HEK293 (cell line): ENCODE measurements around the gene DDX54.

Experiments used
- BCL11B ChIP-seq: fragments of 450-650 bp; formaldehyde crosslinking; IDR thresholded peaks from 2 replicates; pipeline ENCODE4 v1.5.1; 2016; ENCODE audit warnings: low read depth, missing biosample characterization, missing genetic modification characterization
- EGR2 ChIP-seq: fragments of 450-650 bp; formaldehyde crosslinking; IDR thresholded peaks from 2 replicates; pipeline ENCODE4 v1.5.1; 2016; ENCODE audit warnings: low read depth, missing biosample characterization, missing genetic modification characterization
- GLIS2 ChIP-seq: fragments of 450-650 bp; formaldehyde crosslinking; IDR thresholded peaks from 2 replicates; pipeline ENCODE4 v1.5.1; 2016; ENCODE audit warnings: missing biosample characterization, missing genetic modification characterization
- OVOL3 ChIP-seq: fragments of 450-650 bp; formaldehyde crosslinking; IDR thresholded peaks from 2 replicates; pipeline ENCODE4 v1.5.1; 2016; ENCODE audit warnings: missing biosample characterization, missing genetic modification characterization
- RBAK ChIP-seq: fragments of 450-650 bp; formaldehyde crosslinking; IDR thresholded peaks from 2 replicates; pipeline ENCODE4 v1.5.1; 2016; ENCODE audit warnings: missing biosample characterization, missing genetic modification characterization
- REPIN1 ChIP-seq: fragments of 450-650 bp; formaldehyde crosslinking; IDR thresholded peaks from 2 replicates; pipeline ENCODE4 v1.5.1; 2017; ENCODE audit warnings: missing biosample characterization, missing genetic modification characterization, low read depth
- SP3 ChIP-seq: fragments of 450-650 bp; formaldehyde crosslinking; IDR thresholded peaks from 2 replicates; pipeline ENCODE4 v1.5.1; 2016; ENCODE audit warnings: missing biosample characterization, missing genetic modification characterization
- ZBTB20 ChIP-seq: fragments of 450-650 bp; formaldehyde crosslinking; IDR thresholded peaks from 2 replicates; pipeline ENCODE4 v1.5.1; 2016; ENCODE audit warnings: missing biosample characterization, missing genetic modification characterization
- ZBTB21 ChIP-seq: fragments of 450-650 bp; formaldehyde crosslinking; IDR thresholded peaks from 2 replicates; pipeline ENCODE4 v1.5.1; 2017; ENCODE audit warnings: missing biosample characterization, missing genetic modification characterization
- ZNF10 ChIP-seq: fragments of 450-650 bp; formaldehyde crosslinking; IDR thresholded peaks from 2 replicates; pipeline ENCODE4 v1.5.1; 2017; ENCODE audit warnings: missing biosample characterization, missing genetic modification characterization
- ZNF146 ChIP-seq: fragments of 450-650 bp; formaldehyde crosslinking; IDR thresholded peaks from 2 replicates; pipeline ENCODE4 v1.5.1; 2016; ENCODE audit warnings: missing biosample characterization, missing genetic modification characterization
- ZNF214 ChIP-seq: fragments of 450-650 bp; formaldehyde crosslinking; IDR thresholded peaks from 2 replicates; pipeline ENCODE4 v1.5.1; 2017; ENCODE audit warnings: missing biosample characterization, mild to moderate bottlenecking, missing genetic modification characterization, borderline replicate concordance
- ZNF266 ChIP-seq: fragments of 450-650 bp; formaldehyde crosslinking; IDR thresholded peaks from 2 replicates; pipeline ENCODE4 v1.5.1; 2016; ENCODE audit warnings: missing biosample characterization, missing genetic modification characterization, low read depth
- ZNF274 ChIP-seq, 2 experiments: fragments of 200-500 bp in 1 of 2; fragments of 450-650 bp in 1 of 2; sonication (Bioruptor generic) in 1 of 2; formaldehyde crosslinking in 1 of 2; IDR thresholded peaks; 2 replicates each; pipeline versions ENCODE4 v1.5.1 to v1.6.1; 2014 to 2016; ENCODE audit warnings: borderline replicate concordance in 1 of 2, inconsistent platforms in 1 of 2, low read length in 1 of 2, missing biosample characterization in 1 of 2, missing genetic modification characterization in 1 of 2
- ZNF324 ChIP-seq: fragments of 450-650 bp; formaldehyde crosslinking; IDR thresholded peaks from 2 replicates; pipeline ENCODE4 v1.5.1; 2016; ENCODE audit warnings: missing biosample characterization, missing genetic modification characterization
- ZNF341 ChIP-seq: fragments of 450-650 bp; formaldehyde crosslinking; IDR thresholded peaks from 2 replicates; pipeline ENCODE4; 2016; ENCODE audit warnings: low read depth, missing biosample characterization, missing genetic modification characterization
- ZNF529 ChIP-seq: fragments of 450-650 bp; formaldehyde crosslinking; IDR thresholded peaks from 2 replicates; pipeline ENCODE4 v1.5.1; 2017; ENCODE audit warnings: missing genetic modification characterization, missing biosample characterization; ENCODE audit not compliant: insufficient replicate concordance
- ZNF548 ChIP-seq: fragments of 450-650 bp; formaldehyde crosslinking; IDR thresholded peaks from 2 replicates; pipeline ENCODE4 v1.5.1; 2016; ENCODE audit warnings: missing biosample characterization, missing genetic modification characterization
- ZNF560 ChIP-seq: fragments of 450-650 bp; formaldehyde crosslinking; IDR thresholded peaks from 2 replicates; pipeline ENCODE4 v1.5.1; 2017; ENCODE audit warnings: missing biosample characterization, missing genetic modification characterization, borderline replicate concordance
- ZNF585B ChIP-seq: fragments of 450-650 bp; formaldehyde crosslinking; IDR thresholded peaks from 2 replicates; pipeline ENCODE4 v1.5.1; 2016; ENCODE audit warnings: missing biosample characterization, missing genetic modification characterization
- ZNF677 ChIP-seq: fragments of 450-650 bp; IDR thresholded peaks from 2 replicates; pipeline ENCODE4 v1.5.0; 2018; ENCODE audit warnings: missing biosample characterization, mild to moderate bottlenecking, missing genetic modification characterization, moderate library complexity
- ZSCAN23 ChIP-seq: fragments of 450-650 bp; formaldehyde crosslinking; IDR thresholded peaks from 2 replicates; pipeline ENCODE4 v1.5.1; 2016; ENCODE audit warnings: missing biosample characterization, missing genetic modification characterization
- TF ChIP-seq, protein P1 (sequence below): fragments of 450-650 bp; formaldehyde crosslinking; IDR thresholded peaks from 2 replicates; pipeline ENCODE4 v1.5.1; 2016; ENCODE audit warnings: missing biosample characterization, missing genetic modification characterization, borderline replicate concordance
- TF ChIP-seq, protein P2 (sequence below): fragments of 450-650 bp; formaldehyde crosslinking; IDR thresholded peaks from 2 replicates; pipeline ENCODE4 v1.5.1; 2016; ENCODE audit warnings: missing biosample characterization, missing genetic modification characterization
- TF ChIP-seq, protein P3 (sequence below): fragments of 450-650 bp; formaldehyde crosslinking; IDR thresholded peaks from 2 replicates; pipeline ENCODE4; 2016; ENCODE audit warnings: missing biosample characterization, missing genetic modification characterization
- TF ChIP-seq, protein P4 (sequence below): fragments of 450-650 bp; formaldehyde crosslinking; IDR thresholded peaks from 2 replicates; pipeline ENCODE4 v1.5.1; 2017; ENCODE audit warnings: missing biosample characterization, missing genetic modification characterization
- TF ChIP-seq, protein P5 (sequence below): fragments of 450-650 bp; formaldehyde crosslinking; IDR thresholded peaks from 2 replicates; pipeline ENCODE4 v1.5.1; 2017; ENCODE audit warnings: missing biosample characterization, mild to moderate bottlenecking, missing genetic modification characterization, moderate library complexity
- TF ChIP-seq, protein P6 (sequence below): fragments of 450-650 bp; formaldehyde crosslinking; IDR thresholded peaks from 2 replicates; pipeline ENCODE4 v1.5.1; 2016; ENCODE audit warnings: missing biosample characterization, missing genetic modification characterization, borderline replicate concordance

DDX54 gene

DNA sequence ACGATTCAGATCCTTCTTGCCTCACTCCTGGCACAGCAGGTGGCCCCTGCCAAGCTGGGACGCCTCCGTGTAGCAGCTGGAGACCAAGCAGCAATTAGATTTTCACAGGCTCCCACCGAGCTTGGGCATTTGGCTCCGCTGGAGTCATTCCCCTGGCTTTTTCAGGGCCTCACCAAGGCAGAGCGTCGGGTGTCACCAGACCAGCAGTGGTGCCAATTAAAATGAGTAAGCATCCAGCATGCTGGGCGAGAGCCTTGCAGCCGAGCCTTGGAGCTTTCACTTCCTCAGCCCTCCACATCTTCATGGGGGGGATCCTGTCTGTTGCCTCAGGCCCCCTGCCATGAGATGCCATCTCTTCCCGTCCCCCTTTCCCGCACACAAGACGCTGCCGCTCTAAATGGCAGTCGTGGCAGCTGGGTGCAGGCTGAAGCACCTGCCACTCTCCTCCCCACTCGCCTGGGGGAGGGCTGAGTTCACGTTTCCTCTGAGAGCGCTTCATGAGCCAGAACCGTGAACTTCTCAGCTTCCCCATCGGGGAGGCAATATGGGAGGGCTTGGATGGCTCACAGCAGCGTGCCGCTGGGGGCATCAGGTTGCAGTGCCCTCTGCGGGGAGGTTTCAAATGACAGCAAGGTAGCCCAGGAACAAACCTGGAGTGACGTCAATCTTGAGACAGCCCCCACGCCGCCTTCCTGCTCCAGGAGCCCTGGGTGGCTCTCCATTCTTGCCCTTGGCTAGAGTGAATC lies 47.7 kb upstream of the DDX54 start (continued):
- TF ChIP-seq, protein P1, sequence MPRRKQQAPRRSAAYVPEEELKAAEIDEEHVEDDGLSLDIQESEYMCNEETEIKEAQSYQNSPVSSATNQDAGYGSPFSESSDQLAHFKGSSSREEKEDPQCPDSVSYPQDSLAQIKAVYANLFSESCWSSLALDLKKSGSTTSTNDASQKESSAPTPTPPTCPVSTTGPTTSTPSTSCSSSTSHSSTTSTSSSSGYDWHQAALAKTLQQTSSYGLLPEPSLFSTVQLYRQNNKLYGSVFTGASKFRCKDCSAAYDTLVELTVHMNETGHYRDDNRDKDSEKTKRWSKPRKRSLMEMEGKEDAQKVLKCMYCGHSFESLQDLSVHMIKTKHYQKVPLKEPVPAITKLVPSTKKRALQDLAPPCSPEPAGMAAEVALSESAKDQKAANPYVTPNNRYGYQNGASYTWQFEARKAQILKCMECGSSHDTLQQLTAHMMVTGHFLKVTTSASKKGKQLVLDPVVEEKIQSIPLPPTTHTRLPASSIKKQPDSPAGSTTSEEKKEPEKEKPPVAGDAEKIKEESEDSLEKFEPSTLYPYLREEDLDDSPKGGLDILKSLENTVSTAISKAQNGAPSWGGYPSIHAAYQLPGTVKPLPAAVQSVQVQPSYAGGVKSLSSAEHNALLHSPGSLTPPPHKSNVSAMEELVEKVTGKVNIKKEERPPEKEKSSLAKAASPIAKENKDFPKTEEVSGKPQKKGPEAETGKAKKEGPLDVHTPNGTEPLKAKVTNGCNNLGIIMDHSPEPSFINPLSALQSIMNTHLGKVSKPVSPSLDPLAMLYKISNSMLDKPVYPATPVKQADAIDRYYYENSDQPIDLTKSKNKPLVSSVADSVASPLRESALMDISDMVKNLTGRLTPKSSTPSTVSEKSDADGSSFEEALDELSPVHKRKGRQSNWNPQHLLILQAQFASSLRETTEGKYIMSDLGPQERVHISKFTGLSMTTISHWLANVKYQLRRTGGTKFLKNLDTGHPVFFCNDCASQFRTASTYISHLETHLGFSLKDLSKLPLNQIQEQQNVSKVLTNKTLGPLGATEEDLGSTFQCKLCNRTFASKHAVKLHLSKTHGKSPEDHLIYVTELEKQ: peak; percentile 4; the same call in 1 of the 2 replicates
- peak; percentile 92 for TF ChIP-seq GLIS2 (tag by site-specific recombination)
- TF ChIP-seq ZNF146: no peak
- TF ChIP-seq OVOL3 (tag by site-specific recombination): no peak
- TF ChIP-seq, protein P2, sequence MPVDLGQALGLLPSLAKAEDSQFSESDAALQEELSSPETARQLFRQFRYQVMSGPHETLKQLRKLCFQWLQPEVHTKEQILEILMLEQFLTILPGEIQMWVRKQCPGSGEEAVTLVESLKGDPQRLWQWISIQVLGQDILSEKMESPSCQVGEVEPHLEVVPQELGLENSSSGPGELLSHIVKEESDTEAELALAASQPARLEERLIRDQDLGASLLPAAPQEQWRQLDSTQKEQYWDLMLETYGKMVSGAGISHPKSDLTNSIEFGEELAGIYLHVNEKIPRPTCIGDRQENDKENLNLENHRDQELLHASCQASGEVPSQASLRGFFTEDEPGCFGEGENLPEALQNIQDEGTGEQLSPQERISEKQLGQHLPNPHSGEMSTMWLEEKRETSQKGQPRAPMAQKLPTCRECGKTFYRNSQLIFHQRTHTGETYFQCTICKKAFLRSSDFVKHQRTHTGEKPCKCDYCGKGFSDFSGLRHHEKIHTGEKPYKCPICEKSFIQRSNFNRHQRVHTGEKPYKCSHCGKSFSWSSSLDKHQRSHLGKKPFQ (tag by site-specific recombination): no peak
- TF ChIP-seq EGR2 (tag by site-specific recombination): 0 out of 2 replicates have a peak, but pooled peaks have one; percentile 10
- TF ChIP-seq RBAK (tag by site-specific recombination): no peak
- TF ChIP-seq REPIN1 (tag by site-specific recombination): no peak
- TF ChIP-seq, protein P3, sequence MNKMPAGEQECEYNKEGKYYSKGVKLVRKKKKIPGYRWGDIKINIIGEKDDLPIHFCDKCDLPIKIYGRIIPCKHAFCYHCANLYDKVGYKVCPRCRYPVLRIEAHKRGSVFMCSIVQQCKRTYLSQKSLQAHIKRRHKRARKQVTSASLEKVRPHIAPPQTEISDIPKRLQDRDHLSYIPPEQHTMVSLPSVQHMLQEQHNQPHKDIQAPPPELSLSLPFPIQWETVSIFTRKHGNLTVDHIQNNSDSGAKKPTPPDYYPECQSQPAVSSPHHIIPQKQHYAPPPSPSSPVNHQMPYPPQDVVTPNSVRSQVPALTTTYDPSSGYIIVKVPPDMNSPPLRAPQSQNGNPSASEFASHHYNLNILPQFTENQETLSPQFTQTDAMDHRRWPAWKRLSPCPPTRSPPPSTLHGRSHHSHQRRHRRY: no peak
- no peak for TF ChIP-seq ZNF274 (IDR thresholded peaks at IDR 0.05; ENCODE audit: low read length)
- TF ChIP-seq ZNF274 (tag by site-specific recombination; IDR thresholded peaks at IDR 0.05; ENCODE audit: borderline replicate concordance): no peak
- TF ChIP-seq, protein P4, sequence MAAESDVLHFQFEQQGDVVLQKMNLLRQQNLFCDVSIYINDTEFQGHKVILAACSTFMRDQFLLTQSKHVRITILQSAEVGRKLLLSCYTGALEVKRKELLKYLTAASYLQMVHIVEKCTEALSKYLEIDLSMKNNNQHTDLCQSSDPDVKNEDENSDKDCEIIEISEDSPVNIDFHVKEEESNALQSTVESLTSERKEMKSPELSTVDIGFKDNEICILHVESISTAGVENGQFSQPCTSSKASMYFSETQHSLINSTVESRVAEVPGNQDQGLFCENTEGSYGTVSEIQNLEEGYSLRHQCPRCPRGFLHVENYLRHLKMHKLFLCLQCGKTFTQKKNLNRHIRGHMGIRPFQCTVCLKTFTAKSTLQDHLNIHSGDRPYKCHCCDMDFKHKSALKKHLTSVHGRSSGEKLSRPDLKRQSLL (tag by site-specific recombination): no peak
- TF ChIP-seq, protein P5, sequence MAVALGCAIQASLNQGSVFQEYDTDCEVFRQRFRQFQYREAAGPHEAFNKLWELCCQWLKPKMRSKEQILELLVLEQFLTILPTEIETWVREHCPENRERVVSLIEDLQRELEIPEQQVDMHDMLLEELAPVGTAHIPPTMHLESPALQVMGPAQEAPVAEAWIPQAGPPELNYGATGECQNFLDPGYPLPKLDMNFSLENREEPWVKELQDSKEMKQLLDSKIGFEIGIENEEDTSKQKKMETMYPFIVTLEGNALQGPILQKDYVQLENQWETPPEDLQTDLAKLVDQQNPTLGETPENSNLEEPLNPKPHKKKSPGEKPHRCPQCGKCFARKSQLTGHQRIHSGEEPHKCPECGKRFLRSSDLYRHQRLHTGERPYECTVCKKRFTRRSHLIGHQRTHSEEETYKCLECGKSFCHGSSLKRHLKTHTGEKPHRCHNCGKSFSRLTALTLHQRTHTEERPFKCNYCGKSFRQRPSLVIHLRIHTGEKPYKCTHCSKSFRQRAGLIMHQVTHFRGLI (tag by site-specific recombination): no peak
- no peak for TF ChIP-seq BCL11B (tag by site-specific recombination)
- TF ChIP-seq ZNF10: no peak
- no peak for TF ChIP-seq ZNF529 (tag by site-specific recombination)
- TF ChIP-seq ZBTB20 (tag by site-specific recombination): peak; percentile 30; the same call in 1 of the 2 replicates
- no peak for TF ChIP-seq ZNF214
- TF ChIP-seq SP3 (tag by site-specific recombination): no peak
- no peak for TF ChIP-seq ZSCAN23 (tag by site-specific recombination)
- TF ChIP-seq ZNF548 (tag by site-specific recombination): no peak
- TF ChIP-seq ZBTB21 (tag by site-specific recombination): peak; percentile 69
- TF ChIP-seq ZNF341 (tag by site-specific recombination): 0 out of 2 replicates have a peak, but pooled peaks have one; percentile 41
- TF ChIP-seq, protein P6, sequence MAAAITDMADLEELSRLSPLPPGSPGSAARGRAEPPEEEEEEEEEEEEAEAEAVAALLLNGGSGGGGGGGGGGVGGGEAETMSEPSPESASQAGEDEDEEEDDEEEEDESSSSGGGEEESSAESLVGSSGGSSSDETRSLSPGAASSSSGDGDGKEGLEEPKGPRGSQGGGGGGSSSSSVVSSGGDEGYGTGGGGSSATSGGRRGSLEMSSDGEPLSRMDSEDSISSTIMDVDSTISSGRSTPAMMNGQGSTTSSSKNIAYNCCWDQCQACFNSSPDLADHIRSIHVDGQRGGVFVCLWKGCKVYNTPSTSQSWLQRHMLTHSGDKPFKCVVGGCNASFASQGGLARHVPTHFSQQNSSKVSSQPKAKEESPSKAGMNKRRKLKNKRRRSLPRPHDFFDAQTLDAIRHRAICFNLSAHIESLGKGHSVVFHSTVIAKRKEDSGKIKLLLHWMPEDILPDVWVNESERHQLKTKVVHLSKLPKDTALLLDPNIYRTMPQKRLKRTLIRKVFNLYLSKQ: no peak
- no peak for TF ChIP-seq ZNF266 (tag by site-specific recombination)
- no peak for TF ChIP-seq ZNF585B (tag by site-specific recombination)
- TF ChIP-seq ZNF677 (tag by site-specific recombination): no peak
- TF ChIP-seq ZNF560 (tag by site-specific recombination): no peak
- TF ChIP-seq ZNF324 (tag by site-specific recombination): peak; percentile 58; the same call in 1 of the 2 replicates
